Measurements from ENCODE around the gene SLC7A5.

Gene SLC7A5

DNA sequence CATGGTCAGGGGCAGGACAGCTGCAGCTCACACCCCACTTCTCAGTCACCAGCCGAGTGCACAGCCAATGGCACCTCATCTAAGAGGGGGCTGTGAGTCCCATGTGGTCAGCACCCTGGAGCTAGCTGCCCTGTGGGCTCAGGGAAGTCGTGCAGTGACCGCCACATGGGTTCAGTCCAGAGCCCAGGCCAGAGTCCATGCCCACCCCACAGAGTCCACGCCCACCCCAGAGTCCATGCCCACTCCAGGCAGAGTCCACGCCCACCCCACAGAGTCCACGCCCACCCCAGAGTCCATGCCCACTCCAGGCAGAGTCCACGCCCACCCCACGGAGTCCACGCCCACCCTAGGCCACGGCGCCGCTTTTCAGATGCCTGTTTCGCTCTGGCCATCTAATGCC lies 24.1 kb downstream of the SLC7A5 start:
- DNase-seq = no peak

- DNase-seq = no peak
Observed at GRCh38 chr16:87844809-87845208, 24.5 kb downstream of the SLC7A5 start.

GRCh38 chr16:87844120-87844733 lies 25.1 kb downstream of the SLC7A5 start:
- DNase-seq = no peak

GRCh38 chr16:87843678-87844105 lies 25.6 kb downstream of the SLC7A5 start:
- DNase-seq = no peak

- no peak for DNase-seq
Observed at GRCh38 chr16:87842209-87842869, 27.0 kb downstream of the SLC7A5 start.

DNA sequence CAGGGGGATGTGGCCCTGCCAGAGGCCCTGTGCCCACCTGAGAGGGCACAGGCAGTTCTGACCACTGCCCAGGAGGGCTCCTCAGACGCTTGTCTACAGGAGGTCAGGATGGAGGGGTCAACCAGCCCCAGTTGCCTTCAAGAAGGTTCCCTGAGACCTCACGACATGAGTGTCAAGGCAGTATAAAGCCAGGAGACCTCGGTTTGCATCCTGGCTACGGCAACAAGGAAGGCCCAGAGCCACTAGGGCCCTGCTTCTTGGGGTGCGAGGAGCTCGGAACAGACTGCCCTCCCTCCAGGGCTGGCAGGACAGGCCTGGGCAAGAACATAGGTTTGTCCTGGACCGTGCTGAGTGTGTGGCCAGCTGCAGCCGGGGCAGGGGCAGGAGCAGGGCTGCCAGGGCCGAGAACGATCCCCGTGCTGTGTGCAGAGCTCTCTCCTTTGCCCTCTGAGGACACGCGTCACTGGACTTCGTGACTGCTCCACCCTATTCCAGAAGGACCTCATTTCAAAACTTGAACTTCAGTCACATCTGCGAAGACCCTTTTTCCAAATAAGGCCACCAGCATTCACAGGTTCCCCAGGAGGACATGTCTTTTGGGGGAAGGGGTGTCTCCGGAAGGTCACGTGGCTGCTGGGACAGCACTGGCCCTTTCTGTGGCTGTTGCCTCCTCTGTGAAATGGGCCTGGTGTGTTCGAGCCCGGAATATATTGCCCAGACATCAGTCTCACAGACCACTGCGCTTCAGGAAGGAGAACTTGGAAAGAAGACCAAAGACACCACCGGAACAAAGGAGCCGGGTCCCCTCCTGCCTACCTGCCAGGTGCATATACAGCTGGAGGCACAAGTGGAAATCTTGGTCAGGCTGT lies 27.7 kb downstream of the SLC7A5 start:
- DNase-seq = no peak

DNA sequence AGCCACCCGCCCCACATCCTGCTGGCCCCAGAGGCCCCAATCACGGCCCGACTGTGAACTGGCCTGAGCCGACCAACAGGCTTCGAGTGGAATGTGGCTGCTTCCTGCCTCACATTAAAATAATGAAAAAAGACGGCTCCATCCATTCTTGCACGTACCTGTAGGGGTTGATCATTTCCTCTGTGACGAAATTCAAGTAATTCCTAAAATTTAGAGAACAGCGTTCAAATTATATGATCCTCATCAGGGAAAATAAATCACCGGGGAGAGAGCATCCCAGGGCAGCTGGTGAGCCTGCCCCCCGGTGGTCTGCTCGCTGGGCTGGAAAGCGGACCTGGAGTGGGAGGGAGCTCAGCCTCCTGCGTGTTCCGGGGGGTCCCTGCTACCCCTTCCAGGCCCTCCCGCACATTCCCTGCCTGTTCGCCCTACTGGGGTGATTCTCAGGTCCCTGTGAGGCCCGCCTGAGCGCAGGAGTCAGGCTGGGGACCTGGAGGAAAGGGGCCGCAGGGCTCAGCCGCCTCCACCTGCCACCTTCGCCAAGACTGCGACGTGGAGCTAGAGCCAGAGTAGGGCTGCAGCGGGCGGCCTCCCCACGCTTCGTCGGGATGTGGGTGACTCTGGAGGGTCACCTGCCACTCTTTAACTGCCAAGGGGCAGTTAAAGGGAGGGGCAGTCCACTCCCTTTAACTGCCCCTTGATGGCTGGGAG lies 28.9 kb downstream of the SLC7A5 start:
- no peak for DNase-seq

DNA sequence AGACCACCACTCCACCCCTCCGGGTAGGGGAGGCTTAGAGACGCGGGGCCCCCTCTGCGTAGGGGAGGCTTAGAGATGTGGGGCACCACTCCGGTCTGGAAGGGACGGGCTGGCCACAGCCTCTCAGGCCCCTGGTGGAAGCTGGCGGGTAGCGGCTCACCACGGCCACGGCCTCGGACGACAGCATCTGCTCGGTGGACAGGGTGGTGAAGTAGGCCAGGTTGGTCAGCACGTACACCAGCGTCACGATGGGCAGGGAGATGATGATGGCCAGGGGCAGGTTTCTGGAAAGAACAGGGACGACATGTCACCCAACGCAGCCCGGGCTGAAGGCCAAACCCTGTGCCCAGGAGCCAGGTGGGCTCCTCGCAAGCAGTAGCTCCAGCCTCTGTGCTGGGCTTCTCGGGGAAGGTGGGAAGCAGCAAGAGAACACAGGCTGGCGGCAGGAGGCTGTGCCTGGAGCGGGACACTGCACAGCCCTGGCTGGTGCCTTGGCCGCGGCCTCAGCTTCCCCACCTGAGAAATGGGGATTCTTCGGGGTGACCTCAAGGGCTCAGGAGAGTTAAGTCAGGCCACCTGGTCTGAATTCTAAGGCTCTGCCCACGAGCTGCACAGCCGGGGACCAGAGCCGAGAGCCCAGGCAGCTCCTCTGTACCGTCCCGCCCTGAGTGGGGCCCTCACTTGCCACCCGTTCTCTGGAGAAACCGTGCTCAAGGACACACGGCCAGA lies 29.6 kb downstream of the SLC7A5 start:
- no peak for DNase-seq

- DNase-seq = no peak
Observed at GRCh38 chr16:87838643-87839541, 30.4 kb downstream of the SLC7A5 start.

- DNase-seq = no peak
Observed at GRCh38 chr16:87837627-87838289, 31.5 kb downstream of the SLC7A5 start.

- DNase-seq = no peak
Observed at GRCh38 chr16:87836844-87837581, 32.3 kb downstream of the SLC7A5 start.

- DNase-seq = no peak
Observed at GRCh38 chr16:87836346-87836843, 32.9 kb downstream of the SLC7A5 start.

GRCh38 chr16:87835882-87836331 lies 33.4 kb downstream of the SLC7A5 start:
- DNase-seq = no peak

GRCh38 chr16:87834668-87835473 lies 34.4 kb downstream of the SLC7A5 start:
- peak; percentile 58 to 69 for DNase-seq

DNA sequence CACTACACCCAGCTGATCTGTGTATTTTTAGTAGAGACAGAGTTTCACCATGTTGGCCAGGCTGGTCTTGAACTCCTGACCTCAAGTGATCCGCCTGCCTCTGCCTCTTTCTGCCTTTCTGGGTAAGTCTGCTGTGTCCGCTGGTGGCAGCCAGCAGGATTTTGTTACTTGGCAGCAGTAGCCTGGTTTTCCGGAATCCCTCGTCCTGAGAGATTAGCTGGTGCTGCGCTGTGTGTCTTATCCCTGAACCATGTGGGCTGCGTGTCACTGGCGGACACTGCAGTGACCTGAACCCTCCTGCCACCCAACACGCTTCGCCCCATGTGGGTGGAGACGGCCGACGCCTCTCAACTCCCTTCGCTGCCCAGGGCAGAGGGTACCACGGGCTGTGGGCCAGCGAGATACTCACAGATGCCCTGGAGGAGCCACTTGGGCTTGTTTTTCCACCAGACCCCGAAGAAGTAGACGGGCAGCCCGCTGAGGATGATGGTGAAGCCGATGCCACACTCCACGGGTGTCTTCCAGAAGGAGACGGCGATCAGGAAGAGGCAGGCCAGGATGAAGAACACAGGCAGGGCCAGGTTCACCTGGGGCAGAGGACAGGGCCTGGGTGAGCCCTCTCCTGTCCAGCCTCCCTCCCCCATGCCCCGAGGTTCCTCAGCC lies 35.2 kb downstream of the SLC7A5 start:
- DNase-seq = no peak

DNA sequence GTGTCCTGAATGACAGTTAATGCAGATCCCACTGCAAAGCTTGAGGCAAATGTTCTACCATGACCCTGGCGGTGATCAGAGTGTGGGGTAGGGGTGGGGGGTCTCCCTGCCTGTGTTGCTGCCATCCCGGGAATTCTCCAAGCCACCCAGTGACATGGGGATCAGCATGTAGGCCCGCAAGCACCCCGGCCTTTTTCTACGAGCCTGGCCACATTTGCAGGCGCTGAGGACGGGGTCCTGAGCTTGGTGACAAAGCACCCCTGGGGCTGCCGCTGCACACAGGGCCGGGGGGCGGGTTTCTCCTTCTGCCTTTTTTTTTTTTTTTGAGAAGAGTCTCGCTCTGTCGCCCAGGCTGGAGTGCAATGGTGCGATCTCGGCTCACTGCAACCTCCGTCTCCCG lies 35.8 kb downstream of the SLC7A5 start:
- no peak for DNase-seq

DNA sequence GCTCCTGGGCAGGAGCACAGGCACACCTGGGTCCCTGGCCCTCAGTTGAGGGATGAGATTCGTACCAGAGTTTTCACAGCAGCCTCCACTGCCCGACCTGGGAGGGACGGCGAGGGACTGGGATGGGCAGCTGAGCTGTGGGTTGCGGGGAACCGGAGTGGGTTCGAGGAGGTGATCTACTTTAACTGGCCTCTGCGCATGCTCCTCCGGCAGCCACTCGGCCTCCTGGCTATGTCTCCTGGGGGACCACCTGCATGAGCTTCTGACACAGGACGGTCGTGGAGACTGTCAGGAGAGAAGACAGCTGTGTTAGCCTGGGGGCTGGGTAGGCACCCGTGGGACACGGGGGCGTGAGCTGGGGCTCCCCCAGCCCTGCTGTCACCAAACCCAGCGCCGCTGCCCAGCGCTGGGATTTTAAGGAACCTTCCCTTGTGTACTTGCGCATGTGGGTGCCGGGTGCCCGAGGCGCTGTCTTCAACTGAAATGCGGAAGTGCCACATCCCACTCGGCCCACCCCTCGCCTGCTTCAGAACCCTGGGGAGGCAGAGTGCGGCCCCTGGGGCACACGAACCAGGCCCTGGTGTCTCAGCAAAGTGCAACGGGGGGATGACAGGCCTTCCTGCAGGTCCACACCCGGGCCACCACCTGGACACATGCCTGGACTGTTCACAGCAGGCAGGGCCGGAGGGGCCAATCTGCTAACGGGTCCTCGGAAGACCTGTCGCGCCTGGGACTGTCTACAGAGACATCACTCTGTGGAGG lies 36.4 kb downstream of the SLC7A5 start:
- no peak for DNase-seq

DNA sequence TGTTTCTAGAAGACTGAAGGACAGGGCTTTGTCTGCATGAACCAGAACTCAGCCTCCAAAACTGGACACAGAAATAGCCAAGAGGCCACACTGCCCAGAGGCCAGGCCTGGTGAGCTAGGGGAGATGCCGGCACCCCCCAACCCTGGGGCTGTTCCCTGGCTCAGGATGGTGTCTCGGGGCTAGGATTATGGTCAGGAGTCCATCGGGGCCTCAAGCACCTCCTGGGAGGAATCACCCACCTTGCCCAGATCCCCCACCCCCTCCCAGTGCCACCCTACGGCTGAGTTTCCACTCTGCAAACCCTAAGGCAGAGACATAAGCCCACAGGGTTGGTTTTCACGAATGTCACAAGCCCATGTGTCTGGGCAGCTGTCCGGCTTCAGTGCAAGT lies 37.2 kb downstream of the SLC7A5 start:
- DNase-seq = no peak

All from NCI-H524 (cell line).